HUES6 (cell line): ENCODE measurements around the gene USP47.

Source experiments
- H3K27ac ChIP-seq: 2 replicates; pipeline ENCODE4 v1.7.0; 2013; ENCODE audit warnings: low read depth, mild to moderate bottlenecking, low read length, inconsistent platforms
- H3K27me3 ChIP-seq: 2 replicates; pipeline ENCODE4 v1.6.1; 2013; ENCODE audit warnings: low read length; ENCODE audit not compliant: control insufficient read depth, insufficient read depth
- H3K36me3 ChIP-seq: 2 replicates; pipeline ENCODE4 v1.6.1; 2013; ENCODE audit warnings: low read length; ENCODE audit not compliant: control insufficient read depth, insufficient read depth
- H3K4me1 ChIP-seq: 2 replicates; pipeline ENCODE4 v1.6.1; 2013; ENCODE audit warnings: low read length; ENCODE audit not compliant: control insufficient read depth, insufficient read depth
- H3K4me3 ChIP-seq: 2 replicates; pipeline ENCODE4 v1.5.1; 2013; ENCODE audit warnings: low read depth, low read length
- H3K9ac ChIP-seq: one replicate; pipeline ENCODE4 v1.6.1; 2013; ENCODE audit warnings: mild to moderate bottlenecking, low read length
- H3K9me3 ChIP-seq: 2 replicates; pipeline ENCODE4 v1.6.1; 2013; ENCODE audit warnings: low read depth, low read length; ENCODE audit not compliant: control insufficient read depth, insufficient read depth

The USP47 gene

DNA sequence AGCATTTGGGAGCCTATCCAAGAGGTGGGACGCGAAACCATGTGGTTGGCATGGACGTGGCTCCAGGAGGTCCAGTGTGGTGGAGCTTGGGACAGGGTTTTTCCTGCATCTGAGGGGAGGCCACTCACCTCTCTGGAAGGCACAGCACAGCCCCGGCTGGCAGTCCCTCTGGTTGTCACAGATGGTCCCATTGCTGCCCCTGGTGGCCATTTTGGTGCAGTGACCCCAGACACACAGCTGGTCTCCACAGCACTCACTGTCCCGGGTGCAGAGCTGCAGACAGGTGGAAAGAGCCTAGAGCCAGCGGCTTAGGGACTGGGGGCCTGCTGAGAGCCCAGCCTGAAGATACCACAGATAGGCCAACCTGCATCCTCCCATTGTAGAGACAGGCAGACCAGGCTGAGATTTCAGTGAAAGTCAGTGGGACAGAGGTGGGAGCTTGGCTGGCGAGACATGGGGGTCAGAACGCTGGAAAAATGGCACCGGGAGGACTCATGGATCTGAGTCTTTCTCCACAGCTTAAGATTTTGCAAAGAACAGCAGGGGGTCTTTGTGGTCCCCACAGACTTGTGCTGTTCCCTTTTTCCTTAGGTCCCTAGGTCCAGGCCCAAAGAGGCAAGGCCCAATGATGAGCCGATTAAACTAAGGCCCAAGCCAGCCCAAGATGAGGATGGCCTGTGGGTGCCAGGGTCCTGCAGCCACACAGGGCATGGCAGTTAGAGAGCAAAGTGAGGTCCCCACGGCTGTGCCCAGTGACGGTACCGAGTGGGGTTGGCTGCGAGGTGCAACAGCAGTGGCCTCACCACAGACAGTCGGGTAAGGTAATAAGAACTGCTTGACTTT, 125.3 kb downstream of the USP47 start:
- Histone ChIP-seq H3K36me3 (no peaks in the 10 kb centered on the region), H3K9me3 (no peaks in the 10 kb centered on the region), H3K4me3 (no peak overlapping the region), H3K27ac (no peak overlapping the region), H3K4me1 (no peaks in the 10 kb centered on the region), H3K9ac (no peak overlapping the region), H3K27me3 (no peaks in the 10 kb centered on the region)

DNA sequence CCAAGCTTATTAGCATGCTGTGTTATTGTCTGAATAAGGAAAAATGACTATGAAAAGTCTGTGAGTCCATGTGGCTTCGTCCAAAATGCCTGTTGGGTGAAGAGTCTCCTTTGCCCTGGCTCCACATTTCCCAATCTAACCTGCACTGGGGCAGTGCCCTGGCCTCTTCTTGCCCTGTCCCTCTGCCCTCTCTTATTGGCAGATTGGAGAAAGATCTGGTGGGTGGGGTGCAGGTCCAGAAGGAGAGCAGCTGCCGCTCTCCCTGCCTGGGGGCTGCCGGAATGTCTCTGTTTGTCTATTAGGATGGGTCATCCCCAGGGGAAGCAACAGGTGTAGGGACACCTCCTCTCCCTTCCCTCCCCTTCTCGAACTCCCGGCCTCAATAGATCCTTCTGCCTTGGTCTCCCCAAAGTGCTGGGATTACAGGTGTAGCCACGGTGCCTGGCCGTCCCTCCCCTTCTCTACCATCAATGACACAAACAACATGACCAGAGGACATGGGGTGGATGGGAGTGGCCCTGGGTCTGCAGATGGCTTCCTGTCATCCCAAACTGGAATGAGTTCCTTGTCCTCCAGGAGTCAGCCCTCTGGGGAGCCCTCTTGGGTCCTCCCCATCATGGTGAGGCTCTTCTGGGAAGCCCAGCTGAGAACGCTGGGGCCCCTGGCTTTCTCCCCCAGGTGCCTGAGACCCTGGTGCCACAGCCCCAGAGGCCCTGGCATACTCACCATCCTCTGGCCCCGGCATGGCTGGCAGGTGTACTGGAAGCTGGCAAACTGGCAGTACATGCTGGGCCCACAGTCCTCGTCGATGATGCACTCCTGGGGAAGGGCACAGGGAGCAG, 126.1 kb downstream of the USP47 start:
- H3K4me1 ChIP-seq = no peaks in the 10 kb centered on the region; the same call in 1 of the 2 replicates
- H3K36me3 ChIP-seq = no peaks in the 10 kb centered on the region
- no peaks in the 10 kb centered on the region for H3K9me3 ChIP-seq
- no peak overlapping the region for H3K27ac ChIP-seq
- no peak overlapping the region for H3K4me3 ChIP-seq
- no peaks in the 10 kb centered on the region for H3K27me3 ChIP-seq
- no peak overlapping the region for H3K9ac ChIP-seq

DNA sequence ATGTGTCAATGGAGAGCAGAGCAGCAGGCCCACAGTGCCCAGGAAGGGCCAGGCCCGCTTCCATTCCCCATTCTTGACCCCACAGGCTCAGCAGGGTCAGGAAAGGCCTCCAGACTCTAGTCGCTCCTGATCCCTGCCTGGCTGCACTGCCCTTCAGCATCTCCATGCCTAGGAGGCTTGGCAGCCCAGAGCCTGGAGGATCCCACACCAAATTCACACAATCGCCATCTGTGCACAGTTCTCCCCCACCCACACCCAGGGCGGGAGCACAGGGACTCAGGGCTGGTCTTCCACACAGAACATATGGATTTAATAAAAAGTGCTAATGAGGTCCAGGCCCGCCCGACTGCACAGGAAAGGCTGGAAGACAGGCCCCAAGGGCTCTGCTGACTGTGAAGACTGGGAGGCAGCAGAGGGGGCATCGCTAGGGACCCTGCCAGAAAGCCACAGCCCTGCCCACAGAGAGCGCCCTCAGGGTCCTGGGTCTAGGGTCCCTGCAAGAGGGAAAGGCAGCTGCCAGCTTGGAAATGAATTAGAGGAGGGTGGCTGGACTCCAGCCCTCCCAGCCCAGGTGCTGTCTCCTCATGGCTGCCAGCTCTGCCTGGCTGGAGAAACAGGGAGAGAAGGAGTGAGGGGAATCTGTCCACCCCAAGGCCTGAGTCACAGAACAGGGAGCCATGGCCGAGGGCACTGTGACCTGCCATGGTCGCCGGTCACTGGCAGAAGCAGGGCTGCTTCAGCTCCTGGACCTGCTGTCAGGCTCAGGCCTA, 126.9 kb downstream of the USP47 start:
- Histone ChIP-seq H3K4me3 (no peak overlapping the region), H3K9ac (no peak overlapping the region), H3K9me3 (no peaks in the 10 kb centered on the region), H3K4me1 (no peaks in the 10 kb centered on the region; the same call in 1 of the 2 replicates), H3K36me3 (no peaks in the 10 kb centered on the region), H3K27me3 (no peaks in the 10 kb centered on the region), H3K27ac (no peak overlapping the region)

DNA sequence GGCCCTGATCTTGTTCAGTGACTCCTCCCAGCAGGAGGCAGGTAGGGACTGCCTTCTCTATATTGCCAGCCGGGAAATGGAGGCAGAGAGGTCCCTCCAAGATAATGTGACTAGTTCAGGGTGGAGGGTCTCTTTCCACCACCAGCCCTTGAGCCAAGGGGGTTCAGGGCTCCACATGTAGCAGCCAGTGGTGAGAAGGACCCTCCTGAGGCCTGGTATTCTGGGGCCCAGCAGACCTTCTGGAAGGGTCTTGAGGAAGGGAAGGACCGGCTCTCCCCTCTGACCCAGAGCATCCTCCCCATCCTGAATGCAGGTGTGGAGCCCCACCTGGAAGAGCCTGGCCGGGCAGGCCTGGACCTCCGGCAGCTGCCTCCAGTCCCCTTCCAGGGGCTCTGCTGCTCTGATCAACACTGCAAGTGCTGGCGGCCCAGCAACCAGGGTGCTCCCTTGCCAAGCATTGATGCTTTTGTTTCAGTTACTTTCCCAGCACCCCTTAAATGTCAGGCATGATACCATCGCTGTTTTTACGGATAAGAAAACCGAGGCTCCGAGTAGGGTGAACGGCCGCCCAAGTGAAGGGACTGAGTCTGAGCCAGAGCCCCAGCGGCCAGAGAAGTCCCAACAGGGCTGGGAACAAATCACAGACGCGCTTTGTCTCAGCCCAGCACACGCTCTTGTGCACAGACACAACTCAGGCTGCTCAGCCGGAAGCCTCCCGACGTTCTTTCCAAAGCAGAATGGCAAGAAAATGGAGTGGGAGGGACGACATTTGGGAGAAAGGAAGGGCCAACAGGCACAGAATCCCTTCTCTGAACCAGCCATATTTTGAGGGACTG, 127.8 kb downstream of the USP47 start:
- H3K4me3 ChIP-seq = no peak overlapping the region
- H3K27me3 ChIP-seq = no peaks in the 10 kb centered on the region
- no peaks in the 10 kb centered on the region for H3K36me3 ChIP-seq
- no peaks in the 10 kb centered on the region for H3K9me3 ChIP-seq
- H3K4me1 ChIP-seq = no peaks in the 10 kb centered on the region; the same call in 1 of the 2 replicates
- no peak overlapping the region for H3K27ac ChIP-seq
- no peak overlapping the region for H3K9ac ChIP-seq

DNA sequence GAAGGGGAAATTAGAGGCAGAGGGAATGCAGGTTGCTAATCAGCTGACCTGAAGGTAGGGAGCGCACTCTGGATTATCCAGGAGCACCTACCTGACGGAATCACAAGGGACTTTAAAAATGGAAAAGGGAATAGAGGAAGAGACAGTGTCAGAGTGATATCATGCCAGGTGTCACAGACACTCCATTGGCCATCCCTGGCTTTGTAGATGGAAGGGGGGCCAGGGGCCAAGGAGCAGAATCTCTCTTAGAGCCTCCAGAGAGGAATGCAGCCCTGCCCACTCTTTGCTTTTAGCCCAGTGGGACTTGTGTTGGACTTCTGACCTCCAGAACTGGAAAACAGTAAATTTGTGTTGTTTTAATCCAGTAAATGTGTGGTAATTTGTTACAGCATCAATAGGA, 128.8 kb downstream of the USP47 start:
- Histone ChIP-seq H3K27me3 (no peaks in the 10 kb centered on the region), H3K9ac (no peak overlapping the region), H3K4me3 (no peak overlapping the region), H3K27ac (no peak overlapping the region), H3K36me3 (no peaks in the 10 kb centered on the region), H3K4me1 (peaks cover 4% of the 10 kb centered on the region; the same call in 1 of the 2 replicates), H3K9me3 (no peaks in the 10 kb centered on the region)

DNA sequence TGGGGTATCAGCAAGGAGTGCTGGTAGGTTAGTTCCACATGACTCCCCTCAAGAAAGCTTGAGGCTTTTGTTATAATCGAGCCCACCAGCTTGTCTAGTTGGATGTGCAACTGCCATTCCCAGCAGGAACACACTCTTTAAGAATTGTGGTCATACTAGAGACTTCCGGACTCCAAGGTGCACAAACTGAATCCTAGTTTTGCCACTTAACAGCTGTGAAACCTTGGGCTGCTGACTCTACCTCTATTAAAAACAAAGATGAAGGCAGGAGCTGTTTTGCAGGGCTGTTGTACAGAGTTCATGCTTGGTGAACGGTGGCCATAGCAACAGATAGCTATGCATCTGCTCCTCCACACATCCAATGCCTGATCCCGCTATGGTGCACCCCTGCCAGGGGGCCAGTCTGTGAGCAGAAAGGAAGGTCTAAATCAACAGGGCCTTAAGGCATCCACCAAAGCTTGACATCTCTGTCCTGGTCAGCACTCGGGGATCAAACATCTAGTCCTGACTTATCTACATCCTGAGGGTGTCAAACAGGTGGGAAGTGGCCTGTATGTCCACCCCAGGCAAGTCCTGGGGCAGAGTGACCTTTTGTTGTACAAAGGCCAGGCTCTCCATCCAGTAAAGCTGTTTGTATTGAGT, 130.3 kb downstream of the USP47 start:
- peaks cover 18% of the 10 kb centered on the region for H3K4me1 ChIP-seq
- no peak overlapping the region for H3K27ac ChIP-seq
- no peak overlapping the region for H3K9ac ChIP-seq
- H3K9me3 ChIP-seq = no peaks in the 10 kb centered on the region
- H3K36me3 ChIP-seq = no peaks in the 10 kb centered on the region
- H3K27me3 ChIP-seq = no peaks in the 10 kb centered on the region
- H3K4me3 ChIP-seq = no peak overlapping the region

DNA sequence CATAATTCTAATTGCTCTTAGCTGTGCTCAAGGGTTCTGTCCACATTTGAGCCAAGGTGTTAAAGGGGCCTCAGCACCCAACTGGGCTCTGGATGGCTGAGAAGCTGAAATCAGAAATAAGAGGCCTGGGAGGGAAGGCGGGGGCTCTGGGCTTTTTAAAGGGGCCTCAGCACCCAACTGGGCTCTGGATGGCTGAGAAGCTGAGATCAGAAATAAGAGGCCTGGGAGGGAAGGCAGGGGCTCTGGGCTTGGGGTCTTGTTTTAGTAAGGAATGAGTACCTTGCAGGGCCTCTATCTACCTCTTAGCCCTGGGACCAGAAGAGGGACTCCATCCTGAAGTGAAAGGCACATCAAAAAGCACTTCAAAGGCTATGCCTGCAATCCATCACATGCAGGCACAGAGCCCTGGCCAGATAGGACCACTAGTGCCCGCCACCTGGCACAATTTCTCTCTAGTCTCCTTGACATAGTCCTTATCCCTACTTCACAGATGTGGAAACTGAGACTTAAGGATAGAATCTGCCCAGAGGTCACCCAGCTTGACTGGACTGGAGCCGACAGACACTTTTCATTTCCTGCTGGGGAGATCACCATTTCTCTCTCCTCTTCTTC, 131.1 kb downstream of the USP47 start:
- no peak overlapping the region for H3K9ac ChIP-seq

DNA sequence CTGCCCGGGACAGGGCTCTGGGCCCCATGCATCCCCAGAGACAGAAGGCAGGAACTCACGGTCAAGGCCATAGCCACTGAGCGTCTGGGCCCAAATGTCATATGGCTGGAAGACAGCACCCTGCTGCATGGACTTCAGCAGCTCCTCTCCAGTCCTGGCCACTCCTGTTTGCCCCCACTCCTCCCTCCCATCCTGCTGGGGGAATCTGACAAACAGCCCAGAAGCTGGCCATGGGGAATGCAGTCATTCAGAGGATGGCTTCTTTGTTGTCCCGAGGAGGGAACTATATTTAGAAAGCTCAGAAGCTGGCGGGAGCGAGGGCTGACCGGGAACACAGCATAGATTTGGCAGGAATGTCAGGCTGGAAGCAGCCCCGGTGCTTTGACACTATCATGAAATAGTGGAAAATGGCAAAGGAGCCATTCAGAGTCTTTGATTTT, 131.6 kb downstream of the USP47 start:
- H3K9ac ChIP-seq = no peak overlapping the region
- no peak overlapping the region for H3K4me3 ChIP-seq
- no peaks in the 10 kb centered on the region for H3K9me3 ChIP-seq
- H3K27ac ChIP-seq = no peak overlapping the region
- H3K27me3 ChIP-seq = no peaks in the 10 kb centered on the region
- H3K4me1 ChIP-seq = peaks cover 25% of the 10 kb centered on the region
- no peaks in the 10 kb centered on the region for H3K36me3 ChIP-seq

More for the DNA sequence above, 131.1 kb downstream of the USP47 start:
- Histone ChIP-seq H3K36me3 (no peaks in the 10 kb centered on the region), H3K4me1 (peaks cover 25% of the 10 kb centered on the region), H3K27me3 (no peaks in the 10 kb centered on the region), H3K4me3 (no peak overlapping the region), H3K27ac (no peak overlapping the region), H3K9me3 (no peaks in the 10 kb centered on the region)

DNA sequence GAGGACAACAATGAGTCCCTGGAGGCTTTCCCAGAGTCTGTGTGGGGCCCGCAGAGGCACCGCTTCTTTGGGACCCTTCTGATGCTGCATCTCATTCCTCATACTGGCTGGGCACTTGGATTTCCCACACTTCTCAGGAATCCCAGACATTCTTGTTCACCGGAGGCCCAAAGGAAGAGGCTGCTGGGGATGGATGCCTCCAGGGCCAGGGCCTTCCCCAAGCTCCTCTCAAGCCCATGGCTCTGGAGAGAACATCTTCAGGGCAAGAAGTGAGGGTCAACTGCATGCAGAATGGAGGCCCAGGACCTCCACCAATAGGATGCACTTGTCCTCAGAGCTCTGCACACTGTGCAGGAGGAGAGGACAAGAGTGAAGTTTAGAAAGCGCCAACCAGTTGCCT, 132.1 kb downstream of the USP47 start:
- Histone ChIP-seq H3K4me1 (peaks cover 25% of the 10 kb centered on the region), H3K4me3 (no peak overlapping the region), H3K9me3 (no peaks in the 10 kb centered on the region), H3K9ac (no peak overlapping the region), H3K27me3 (no peaks in the 10 kb centered on the region), H3K36me3 (no peaks in the 10 kb centered on the region), H3K27ac (no peak overlapping the region)
